Activated CD8-positive, alpha-beta memory T cell treated with anti-CD3 and anti-CD28 coated beads for 24 hours (primary cell): Measurements from ENCODE around the gene BRD4.
"Not testable (repeated sequence)": the region's sequence is repeated elsewhere in the genome, so short reads cannot be mapped to it uniquely, and the experiment has no call there.

Experiments used
- DNase-seq: peaks from one replicate; pipeline ENCODE4 v3.0.0-alpha.2; 2020

BRD4 gene

GRCh38 chr19:15332311-15332996 lies at the start of gene BRD4:
TSS of gene BRD4 (minus strand) at chr19:15332539. CDS start at chr19:15273099, 59,440 bp downstream.
- DNase-seq = peak; percentile 90

GRCh38 chr19:15381864-15382263 lies 49.5 kb upstream of the BRD4 start:
- DNase-seq = no peak

- DNase-seq = no peak
These were observed 49.1 kb upstream of the BRD4 start for GRCh38 chr19:15381429-15381828.

GRCh38 chr19:15379999-15380647 lies 47.8 kb upstream of the BRD4 start:
- no peak for DNase-seq

- DNase-seq = peak; percentile 98
These were observed 47.0 kb upstream of the BRD4 start, which contains the start of gene AKAP8 for GRCh38 chr19:15379083-15379998. TSS of gene AKAP8 (minus strand) at chr19:15379787. CDS start at chr19:15379731, 56 bp downstream.

- peak; percentile 80 for DNase-seq
These were observed 46.3 kb upstream of the BRD4 start for GRCh38 chr19:15378534-15379082.

- DNase-seq = no peak
These were observed 42.6 kb upstream of the BRD4 start for GRCh38 chr19:15374796-15375440.

GRCh38 chr19:15374105-15374651 lies 41.8 kb upstream of the BRD4 start:
- DNase-seq = no peak

- no peak for DNase-seq
These were observed 41.3 kb upstream of the BRD4 start for GRCh38 chr19:15373644-15374043.

GRCh38 chr19:15372891-15373301 lies 40.6 kb upstream of the BRD4 start:
- no peak for DNase-seq

- no peak for DNase-seq
These were observed 40.1 kb upstream of the BRD4 start for GRCh38 chr19:15372470-15372869.

GRCh38 chr19:15371786-15372380 lies 39.5 kb upstream of the BRD4 start:
- no peak for DNase-seq

- no peak for DNase-seq
These were observed 38.8 kb upstream of the BRD4 start for GRCh38 chr19:15371119-15371518.

- DNase-seq = no peak
These were observed 37.2 kb upstream of the BRD4 start for GRCh38 chr19:15369594-15369891.

- no peak for DNase-seq
These were observed 36.7 kb upstream of the BRD4 start for GRCh38 chr19:15368798-15369593.

GRCh38 chr19:15368051-15368632 lies 35.8 kb upstream of the BRD4 start:
- no peak for DNase-seq

GRCh38 chr19:15367439-15367838 lies 35.1 kb upstream of the BRD4 start:
- no peak for DNase-seq

GRCh38 chr19:15365264-15365663 lies 32.9 kb upstream of the BRD4 start:
- DNase-seq = no peak

GRCh38 chr19:15363791-15364190 lies 31.5 kb upstream of the BRD4 start:
- DNase-seq = not testable (repeated sequence)

- DNase-seq = not testable (repeated sequence)
These were observed 30.7 kb upstream of the BRD4 start for GRCh38 chr19:15363048-15363447.

GRCh38 chr19:15360015-15360414 lies 27.7 kb upstream of the BRD4 start:
- DNase-seq = not testable (repeated sequence)
